ENCODE results near the gene TNFSF18. TPM values are rescaled to one million over a fixed set of nuclear protein-coding genes. Genes with fewer than 3 reads are reported as not detected.

The TNFSF18 gene
- total and polyA plus RNA-seq, 4 donors, result 0.61 TPM; not detected in 3

GRCh38 chr1:173048621-173049321, 2.0 kb downstream of the TNFSF18 start:
- H3K27ac ChIP-seq (ENCODE audit: low read depth in 1 of 2, low read length in 2 of 2), result no peak overlapping the region
- WGBS, result 82% methylated on average over 1 of the region's 1 CpG
- no peak overlapping the region for H3K4me3 ChIP-seq (ENCODE audit: low read depth in 1 of 3, low read length in 3 of 3)
- no peaks in the 10 kb centered on the region for H3K9me3 ChIP-seq (ENCODE audit: control insufficient read depth in 4 of 4, low read length in 3 of 4)
- no peaks in the 10 kb centered on the region for H3K27me3 ChIP-seq (ENCODE audit: control insufficient read depth in 4 of 4, insufficient read depth in 4 of 4, low read length in 3 of 4)
- TF ChIP-seq GABPA (IDR thresholded peaks at IDR 0.05 in 1 of 2, conservative IDR thresholded peaks at IDR 0.05 in 1 of 2) (no peak), FOXA1 (IDR thresholded peaks at IDR 0.05) (no peak), YY1 (IDR thresholded peaks at IDR 0.05) (no peak), HNF4G (IDR thresholded peaks at IDR 0.05) (no peak), ZBTB33 (IDR thresholded peaks at IDR 0.05) (no peak)
- no peaks in the 10 kb centered on the region for H3K36me3 ChIP-seq (ENCODE audit: control insufficient read depth in 4 of 4, insufficient read depth in 3 of 4, low read depth in 1 of 4, low read length in 3 of 4)
- H3K9ac ChIP-seq (ENCODE audit: low read depth in 1 of 2, low read length in 2 of 2), result no peak overlapping the region
- DNase-seq (ENCODE audit: low spot score), result no peak
- H3K4me1 ChIP-seq (ENCODE audit: control insufficient read depth in 4 of 4, insufficient read depth in 4 of 4, low read length in 3 of 4), result peaks cover 2 to 24% (median 14%) of the 10 kb centered on the region in 4 donors

DNA sequence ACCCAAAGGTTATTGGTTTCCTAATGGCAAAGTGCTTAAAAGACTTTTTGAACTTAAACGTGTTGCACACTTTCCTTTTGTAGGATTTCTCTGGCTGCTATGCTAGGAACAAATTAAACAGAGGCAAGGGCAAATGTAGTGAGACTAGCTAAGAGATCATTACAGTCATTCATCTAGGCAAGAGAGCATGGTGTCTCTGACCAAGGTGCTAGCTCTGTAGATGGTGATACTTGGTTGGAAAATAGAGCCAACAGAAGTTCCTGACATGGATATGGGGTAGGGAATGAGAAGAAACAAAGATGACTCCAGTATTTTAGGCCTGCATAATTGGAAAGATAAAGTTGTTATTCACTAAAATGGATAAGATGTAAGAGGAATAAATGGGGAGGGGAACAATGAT, 6.1 kb downstream of the TNFSF18 start:
- H3K27ac ChIP-seq (ENCODE audit: low read depth in 1 of 2, low read length in 2 of 2), result no peak overlapping the region
- no peak for TF ChIP-seq NR2F2 (IDR thresholded peaks at IDR 0.05)
- no peak for TF ChIP-seq CTCF (IDR thresholded peaks at IDR 0.05; ENCODE audit: low read depth, low read length, missing input control)
- no peak for TF ChIP-seq FOXA1 (IDR thresholded peaks at IDR 0.05)
- TF ChIP-seq SP1 (IDR thresholded peaks at IDR 0.05), result no peak
- no peak for TF ChIP-seq JUND (IDR thresholded peaks at IDR 0.05)
- TF ChIP-seq GABPA (IDR thresholded peaks at IDR 0.05 in 1 of 2, conservative IDR thresholded peaks at IDR 0.05 in 1 of 2), result no peak
- no peak for TF ChIP-seq TAF1 (conservative IDR thresholded peaks at IDR 0.05)
- no peak for TF ChIP-seq FOXA2 (IDR thresholded peaks at IDR 0.05)
- TF ChIP-seq YY1 (IDR thresholded peaks at IDR 0.05), result no peak
- TF ChIP-seq HNF4G (IDR thresholded peaks at IDR 0.05), result no peak
- no peak for TF ChIP-seq MAX (IDR thresholded peaks at IDR 0.05)
- TF ChIP-seq ZBTB33 (IDR thresholded peaks at IDR 0.05), result no peak
- TF ChIP-seq, protein P1, sequence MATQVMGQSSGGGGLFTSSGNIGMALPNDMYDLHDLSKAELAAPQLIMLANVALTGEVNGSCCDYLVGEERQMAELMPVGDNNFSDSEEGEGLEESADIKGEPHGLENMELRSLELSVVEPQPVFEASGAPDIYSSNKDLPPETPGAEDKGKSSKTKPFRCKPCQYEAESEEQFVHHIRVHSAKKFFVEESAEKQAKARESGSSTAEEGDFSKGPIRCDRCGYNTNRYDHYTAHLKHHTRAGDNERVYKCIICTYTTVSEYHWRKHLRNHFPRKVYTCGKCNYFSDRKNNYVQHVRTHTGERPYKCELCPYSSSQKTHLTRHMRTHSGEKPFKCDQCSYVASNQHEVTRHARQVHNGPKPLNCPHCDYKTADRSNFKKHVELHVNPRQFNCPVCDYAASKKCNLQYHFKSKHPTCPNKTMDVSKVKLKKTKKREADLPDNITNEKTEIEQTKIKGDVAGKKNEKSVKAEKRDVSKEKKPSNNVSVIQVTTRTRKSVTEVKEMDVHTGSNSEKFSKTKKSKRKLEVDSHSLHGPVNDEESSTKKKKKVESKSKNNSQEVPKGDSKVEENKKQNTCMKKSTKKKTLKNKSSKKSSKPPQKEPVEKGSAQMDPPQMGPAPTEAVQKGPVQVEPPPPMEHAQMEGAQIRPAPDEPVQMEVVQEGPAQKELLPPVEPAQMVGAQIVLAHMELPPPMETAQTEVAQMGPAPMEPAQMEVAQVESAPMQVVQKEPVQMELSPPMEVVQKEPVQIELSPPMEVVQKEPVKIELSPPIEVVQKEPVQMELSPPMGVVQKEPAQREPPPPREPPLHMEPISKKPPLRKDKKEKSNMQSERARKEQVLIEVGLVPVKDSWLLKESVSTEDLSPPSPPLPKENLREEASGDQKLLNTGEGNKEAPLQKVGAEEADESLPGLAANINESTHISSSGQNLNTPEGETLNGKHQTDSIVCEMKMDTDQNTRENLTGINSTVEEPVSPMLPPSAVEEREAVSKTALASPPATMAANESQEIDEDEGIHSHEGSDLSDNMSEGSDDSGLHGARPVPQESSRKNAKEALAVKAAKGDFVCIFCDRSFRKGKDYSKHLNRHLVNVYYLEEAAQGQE (IDR thresholded peaks at IDR 0.05), result no peak
- TF ChIP-seq EGR1 (IDR thresholded peaks at IDR 0.05; ENCODE audit: low read depth in 2 of 2), result no peak
- TF ChIP-seq HNF4A (conservative IDR thresholded peaks at IDR 0.05), result no peak
- no peak for TF ChIP-seq RAD21 (IDR thresholded peaks at IDR 0.05)
- TF ChIP-seq ATF3 (IDR thresholded peaks at IDR 0.05), result no peak
- H3K36me3 ChIP-seq (ENCODE audit: control insufficient read depth in 4 of 4, insufficient read depth in 3 of 4, low read depth in 1 of 4, low read length in 3 of 4), result no peaks in the 10 kb centered on the region
- H3K27me3 ChIP-seq (ENCODE audit: control insufficient read depth in 4 of 4, insufficient read depth in 4 of 4, low read length in 3 of 4), result no peaks in the 10 kb centered on the region
- H3K4me3 ChIP-seq (ENCODE audit: low read depth in 1 of 3, low read length in 3 of 3), result no peak overlapping the region
- WGBS, result 94% methylated on average over 1 of the region's 1 CpG
- H3K9ac ChIP-seq (ENCODE audit: low read depth in 1 of 2, low read length in 2 of 2), result no peak overlapping the region
- no peaks in the 10 kb centered on the region for H3K4me1 ChIP-seq (ENCODE audit: control insufficient read depth in 4 of 4, insufficient read depth in 4 of 4, low read length in 3 of 4)
- H3K9me3 ChIP-seq (ENCODE audit: control insufficient read depth in 4 of 4, low read length in 3 of 4), result no peaks in the 10 kb centered on the region
- DNase-seq (ENCODE audit: low spot score), result no peak
